GM18858 (cell line): ENCODE results near the gene RPS27A.
"Not testable (repeated sequence)": the region's sequence is repeated elsewhere in the genome, so short reads cannot be mapped to it uniquely, and the experiment has no call there.

Experiments used
- ATAC-seq: cut with Tn5 transposase; IDR thresholded peaks from one replicate; pipeline ENCODE4 v1.9.1; 2021; ENCODE audit not compliant: unreplicated experiment

RPS27A gene

GRCh38 chr2:55232084-55232862 lies at the start of gene RPS27A, which contains the start of gene CLHC1:
Gene RPS27A, plus strand, starts transcription at chr2:55232688. Its CDS starts 137 bp downstream, at chr2:55232825.
Gene CLHC1, minus strand, starts transcription at chr2:55232293. Its CDS starts 9,882 bp downstream, at chr2:55222411.
- ATAC-seq, result peak; percentile 87

GRCh38 chr2:55186837-55187236 lies 45.7 kb upstream of the RPS27A start:
- ATAC-seq, result not testable (repeated sequence)

GRCh38 chr2:55191888-55192287 lies 40.6 kb upstream of the RPS27A start:
- not testable (repeated sequence) for ATAC-seq

- no peak for ATAC-seq
Observed at GRCh38 chr2:55196526-55196925, 36.0 kb upstream of the RPS27A start.

GRCh38 chr2:55200416-55200815 lies 32.1 kb upstream of the RPS27A start:
- ATAC-seq, result no peak

GRCh38 chr2:55204536-55204935 lies 28.0 kb upstream of the RPS27A start:
- ATAC-seq, result no peak

GRCh38 chr2:55204950-55205349 lies 27.5 kb upstream of the RPS27A start:
- no peak for ATAC-seq

GRCh38 chr2:55213822-55214221 lies 18.7 kb upstream of the RPS27A start:
- no peak for ATAC-seq

- ATAC-seq, result no peak
Observed at GRCh38 chr2:55223958-55224760, 8.3 kb upstream of the RPS27A start.

GRCh38 chr2:55224761-55225261 lies 7.7 kb upstream of the RPS27A start:
- no peak for ATAC-seq

- ATAC-seq, result no peak
Observed at GRCh38 chr2:55225481-55226020, 6.9 kb upstream of the RPS27A start.

- ATAC-seq, result not testable (repeated sequence)
Observed at GRCh38 chr2:55227437-55228225, 4.9 kb upstream of the RPS27A start.

- no peak for ATAC-seq
Observed at GRCh38 chr2:55228226-55228563, 4.3 kb upstream of the RPS27A start.

GRCh38 chr2:55229221-55229620 lies 3.3 kb upstream of the RPS27A start:
- ATAC-seq, result no peak

GRCh38 chr2:55230551-55230950 lies 1.9 kb upstream of the RPS27A start:
- no peak for ATAC-seq

GRCh38 chr2:55231546-55232083 lies 873 bp upstream of the RPS27A start:
- ATAC-seq, result no peak

- ATAC-seq, result no peak
Observed at GRCh38 chr2:55232863-55233657, 572 bp downstream of the RPS27A start.

GRCh38 chr2:55233658-55233940 lies 1.1 kb downstream of the RPS27A start:
- no peak for ATAC-seq

GRCh38 chr2:55235724-55236538 lies 3.4 kb downstream of the RPS27A start:
- no peak for ATAC-seq
